ENCODE measurements around the gene MBOAT1. TPM values are rescaled to one million over a fixed set of nuclear protein-coding genes. Genes with fewer than 3 reads are reported as not detected.
A peak's percentile ranks its signal among the peaks of the same experiment; 100 is the strongest.
"Not testable (repeated sequence)": the region's sequence is repeated elsewhere in the genome, so short reads cannot be mapped to it uniquely, and the experiment has no call there.

The MBOAT1 gene
- polyA plus RNA-seq, 2 of the 4 experiments (the other 2 are of a cell fraction): 1.9 to 5.5 TPM

- no peak for FAIRE-seq
- TF ChIP-seq PHF8 (IDR thresholded peaks at IDR 0.05; ENCODE audit: borderline replicate concordance, low read depth) (no peak), HDAC2 (IDR thresholded peaks at IDR 0.05) (no peak), TP53 (CRISPR knock-in tag; IDR thresholded peaks at IDR 0.05) (no peak), JUN (IDR thresholded peaks at IDR 0.05) (no peak), NFE2L2 (conservative IDR thresholded peaks at IDR 0.05; ENCODE audit: low read length) (no peak), EHMT2 (IDR thresholded peaks at IDR 0.05; ENCODE audit: low read depth) (no peak), SREBF2 (IDR thresholded peaks at IDR 0.05) (no peak), ELK1 (IDR thresholded peaks at IDR 0.05; ENCODE audit: low read depth, low read length) (no peak), JUNB (IDR thresholded peaks at IDR 0.05) (no peak), HES2 (IDR thresholded peaks at IDR 0.05) (no peak), EHF (CRISPR knock-in tag; IDR thresholded peaks at IDR 0.05) (no peak), CHD4 (IDR thresholded peaks at IDR 0.05; ENCODE audit: borderline replicate concordance) (no peak), EP300 (IDR thresholded peaks at IDR 0.05) (no peak)
- no peak for DNase-seq (ENCODE audit: low read depth in 1 of 2, low spot score in 1 of 2)
- H3K4me3 ChIP-seq: no peak overlapping the region
- H3K4me1 ChIP-seq: no peaks in the 10 kb centered on the region
- no peaks in the 10 kb centered on the region for H3K9me3 ChIP-seq
- WGBS (ENCODE audit: missing lambda C conversion rate): 100% methylated on average over 1 of the region's 4 CpGs
- no peak overlapping the region for H3K27ac ChIP-seq
- ChIA-PET CTCF (no interaction called here), POLR2A (no interaction called here)
- H3K4me2 ChIP-seq: no peak overlapping the region
- no peak for ATAC-seq
Observed at GRCh38 chr6:20142866-20143265, 69.4 kb downstream of the MBOAT1 start.

GRCh38 chr6:20141931-20142330 is 70.3 kb downstream of the MBOAT1 start:
- CTCF ChIA-PET: no interaction called here
- 75% methylated on average over 2 of the region's 2 CpGs for WGBS (ENCODE audit: missing lambda C conversion rate)
- no peak for FAIRE-seq
- no peaks in the 10 kb centered on the region for H3K9me3 ChIP-seq
- H3K4me3 ChIP-seq: no peak overlapping the region
- peak; percentile 83 for TF ChIP-seq MAFK (IDR thresholded peaks at IDR 0.05; ENCODE audit: partially characterized antibody)
- no peak for TF ChIP-seq FOSL2 (IDR thresholded peaks at IDR 0.05)
- TF ChIP-seq FOSL2 (CRISPR knock-in tag; IDR thresholded peaks at IDR 0.05): no peak
- POLR2A ChIA-PET: no interaction called here
- H3K4me2 ChIP-seq: no peak overlapping the region
- H3K4me1 ChIP-seq: no peaks in the 10 kb centered on the region
- ATAC-seq: no peak
- DNase-seq (ENCODE audit: low read depth in 1 of 2, low spot score in 1 of 2): no peak
- no peak overlapping the region for H3K27ac ChIP-seq

- H3K4me1 ChIP-seq; H3K4me2 ChIP-seq; H3K9me3 ChIP-seq; H3K27ac ChIP-seq; FAIRE-seq; H3K4me3 ChIP-seq; POLR2A ChIA-PET; DNase-seq (ENCODE audit: low read depth in 1 of 2, low spot score in 1 of 2); ATAC-seq: not testable (repeated sequence)
- WGBS (ENCODE audit: missing lambda C conversion rate): 91% methylated on average over 11 of the region's 11 CpGs
- CTCF ChIA-PET: interaction anchor here (1.4 kb wide), 1 partner anchor 1544 kb away, joined by 4 read pairs; no protein-coding TSS in a partner anchor
Observed at GRCh38 chr6:20139127-20139963, 72.9 kb downstream of the MBOAT1 start.

GRCh38 chr6:20137837-20138236 is 74.4 kb downstream of the MBOAT1 start:
- no peak for FAIRE-seq
- WGBS (ENCODE audit: missing lambda C conversion rate): 80% methylated on average over 4 of the region's 4 CpGs
- no peaks in the 10 kb centered on the region for H3K9me3 ChIP-seq
- DNase-seq (ENCODE audit: low read depth in 1 of 2, low spot score in 1 of 2): no peak
- no peak overlapping the region for H3K4me2 ChIP-seq
- H3K4me1 ChIP-seq: no peaks in the 10 kb centered on the region
- POLR2A ChIA-PET: no interaction called here
- no peak overlapping the region for H3K27ac ChIP-seq
- ATAC-seq: no peak
- CTCF ChIA-PET: no interaction called here
- H3K4me3 ChIP-seq: no peak overlapping the region
- no peak for TF ChIP-seq NPAS2 (CRISPR knock-in tag; IDR thresholded peaks at IDR 0.05; ENCODE audit: borderline replicate concordance)
- TF ChIP-seq CEBPB (IDR thresholded peaks at IDR 0.05): no peak
- no peak for TF ChIP-seq ATOH8 (CRISPR knock-in tag; IDR thresholded peaks at IDR 0.05; ENCODE audit: low read depth)
- no peak for TF ChIP-seq EHMT2 (IDR thresholded peaks at IDR 0.05; ENCODE audit: low read depth)
- no peak for TF ChIP-seq RARB (CRISPR knock-in tag; IDR thresholded peaks at IDR 0.05)
- TF ChIP-seq TP53 (CRISPR knock-in tag; IDR thresholded peaks at IDR 0.05): no peak
- TF ChIP-seq USF2 (IDR thresholded peaks at IDR 0.05): no peak
- TF ChIP-seq NFE2L2 (conservative IDR thresholded peaks at IDR 0.05; ENCODE audit: low read length): no peak
- TF ChIP-seq PHF8 (IDR thresholded peaks at IDR 0.05; ENCODE audit: borderline replicate concordance, low read depth): no peak
- no peak for TF ChIP-seq FOSL2 (IDR thresholded peaks at IDR 0.05)
- no peak for TF ChIP-seq FOSL2 (CRISPR knock-in tag; IDR thresholded peaks at IDR 0.05)

Data from A549 (cell line).